Esophagus (tissue), 2 donors: Measurements from ENCODE around the gene ABCB8. TPM values are rescaled to one million over a fixed set of nuclear protein-coding genes. Genes with fewer than 3 reads are reported as not detected.

ENCODE experiments used
- H3K27ac ChIP-seq, 2 donors: one replicate each; pipeline ENCODE4 v1.5.1; 2013; ENCODE audit warnings: low read depth in 2 of 2, mild to moderate bottlenecking in 2 of 2, inconsistent platforms in 1 of 2, low read length in 1 of 2, moderate library complexity in 1 of 2
- H3K27me3 ChIP-seq, 2 donors: one replicate each; pipeline ENCODE4 v1.6.1; 2013; ENCODE audit warnings: low read length in 2 of 2, control low read depth in 1 of 2, mild to moderate bottlenecking in 1 of 2; ENCODE audit not compliant: insufficient read depth in 2 of 2, control insufficient read depth in 1 of 2
- H3K36me3 ChIP-seq, 2 donors: one replicate each; pipeline ENCODE4 v1.6.1; 2013; ENCODE audit warnings: low read length in 1 of 2; ENCODE audit not compliant: control insufficient read depth in 2 of 2, insufficient read depth in 2 of 2
- H3K4me1 ChIP-seq, 2 donors: one replicate each; pipeline ENCODE4 v1.6.1; 2013; ENCODE audit warnings: low read length in 1 of 2; ENCODE audit not compliant: control insufficient read depth in 2 of 2, insufficient read depth in 2 of 2
- H3K4me3 ChIP-seq, 2 donors: one replicate each; pipeline ENCODE4 v1.5.1; 2013; ENCODE audit warnings: low read length in 2 of 2, mild to moderate bottlenecking in 2 of 2, low read depth in 1 of 2, moderate library complexity in 1 of 2
- H3K9me3 ChIP-seq, 2 donors: one replicate each; pipeline ENCODE4 v1.6.1; 2013; ENCODE audit warnings: mild to moderate bottlenecking in 2 of 2, low read depth in 1 of 2, low read length in 1 of 2, moderate library complexity in 1 of 2; ENCODE audit not compliant: control insufficient read depth in 2 of 2, insufficient read depth in 1 of 2
- WGBS, 2 donors: extraction: QIAGEN DNeasy Blood & Tissue Kit; methylation state at CpG; one replicate each; pipeline ENCODE4 v1.1.7; 2013; 5-methylcytosine and 5-hydroxymethylcytosine counted together
- polyA plus RNA-seq, 2 donors: library from polyadenylated mRNA; stranded (reverse); fragments of 200-250 nt; gene quantifications; one replicate each; pipeline ENCODE4 v1.2.3, GENCODE V29; 2013
- donor health status: healthy with polysubstance abuse.
- donor health status: Bipolar disorder and iron deficiency.

ABCB8 gene
- polyA plus RNA-seq, 2 donors: 24.0 to 27.6 TPM

DNA sequence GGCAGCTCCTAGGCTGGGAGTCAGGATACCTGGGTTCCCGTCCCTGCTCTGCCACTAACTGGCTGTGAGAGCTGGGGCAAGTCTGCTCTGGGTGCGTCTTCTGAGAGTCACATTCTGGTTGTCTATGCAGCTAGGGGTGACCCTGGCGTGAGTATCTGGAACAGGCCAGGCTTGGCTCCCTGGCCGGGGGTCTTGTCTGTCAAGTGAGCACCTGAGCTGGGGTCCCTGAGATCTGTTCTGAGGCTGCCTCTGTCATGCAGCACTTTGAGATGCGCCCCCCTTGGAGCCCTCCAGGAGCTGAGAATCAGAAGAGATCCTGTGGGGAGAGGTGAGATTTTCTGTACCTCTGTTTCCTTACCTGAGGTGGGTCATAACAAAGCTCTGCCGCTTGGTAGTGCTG lies 65.5 kb downstream of the ABCB8 start:
- peaks cover 5 to 12% of the 10 kb centered on the region in 2 donors for H3K4me1 ChIP-seq
- H3K27ac ChIP-seq: no peak overlapping the region
- H3K36me3 ChIP-seq: no peaks in the 10 kb centered on the region
- no peaks in the 10 kb centered on the region for H3K9me3 ChIP-seq
- H3K4me3 ChIP-seq: no peak overlapping the region
- no peaks in the 10 kb centered on the region for H3K27me3 ChIP-seq
- 93 to 94% methylated on average over 6 of the region's 6 CpGs for WGBS, 2 donors

GRCh38 chr7:151094675-151095074 lies 66.4 kb downstream of the ABCB8 start:
- H3K27me3 ChIP-seq: no peaks in the 10 kb centered on the region
- WGBS, 2 donors: 87 to 89% methylated on average over 5 of the region's 5 CpGs
- no peak overlapping the region for H3K4me3 ChIP-seq
- no peaks in the 10 kb centered on the region for H3K9me3 ChIP-seq
- peaks cover 5% of the 10 kb centered on the region in 2 donors for H3K4me1 ChIP-seq
- H3K36me3 ChIP-seq: no peaks in the 10 kb centered on the region
- no peak overlapping the region for H3K27ac ChIP-seq

- Histone ChIP-seq H3K4me1 (peaks cover 5% of the 10 kb centered on the region in 2 donors), H3K27ac (no peak overlapping the region), H3K27me3 (no peaks in the 10 kb centered on the region), H3K36me3 (no peaks in the 10 kb centered on the region), H3K9me3 (no peaks in the 10 kb centered on the region), H3K4me3 (no peak overlapping the region)
- 57 to 58% methylated on average over 10 of the region's 10 CpGs for WGBS, 2 donors
These were observed 67.0 kb downstream of the ABCB8 start for GRCh38 chr7:151095123-151095797.

DNA sequence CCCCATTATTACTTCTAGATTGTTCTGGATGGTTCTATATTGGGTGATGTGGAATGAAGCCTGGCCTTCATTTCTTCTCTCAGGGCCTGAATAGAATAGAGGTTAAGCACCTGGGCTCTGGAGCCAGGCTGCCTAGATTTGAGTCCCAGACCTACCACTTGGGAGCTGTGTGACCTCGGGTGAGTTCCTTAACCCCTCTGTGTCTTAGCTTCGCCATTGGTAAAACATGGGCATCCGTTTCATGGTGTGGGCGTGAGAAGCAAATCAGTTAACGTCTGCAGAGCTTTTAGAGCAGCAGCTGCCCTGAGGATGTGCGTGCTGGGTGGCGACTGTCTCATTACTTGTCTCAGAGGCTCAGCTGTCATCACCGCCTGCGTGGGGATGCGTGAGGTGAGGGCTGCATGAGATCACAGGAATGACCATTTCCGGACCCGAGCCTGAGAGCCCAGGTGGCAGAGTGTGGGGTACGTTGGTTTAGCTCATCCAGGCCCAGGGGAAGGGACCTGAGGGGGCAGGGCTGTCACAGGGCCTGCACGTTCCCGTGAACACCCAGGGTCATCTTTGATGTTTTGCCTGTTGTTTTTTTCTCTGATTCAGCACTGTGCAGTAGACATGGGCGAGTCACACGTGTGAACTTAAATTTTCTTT lies 67.7 kb downstream of the ABCB8 start:
- Histone ChIP-seq H3K27me3 (no peaks in the 10 kb centered on the region), H3K4me3 (no peak overlapping the region), H3K27ac (no peak overlapping the region), H3K9me3 (no peaks in the 10 kb centered on the region), H3K4me1 (peaks cover 4 to 5% of the 10 kb centered on the region in 2 donors), H3K36me3 (no peaks in the 10 kb centered on the region)
- 80 to 82% methylated on average over 17 of the region's 17 CpGs for WGBS, 2 donors

Other genes with a start within 250 kb of the ABCB8 start
- gene TMEM176B, start 228.1 kb upstream of the ABCB8 start, polyA plus RNA-seq: 10 to 100 TPM in 1 of 2 donors, 1 to 10 TPM in 1; 5.7 to 15.6 TPM
- gene TMEM176A, start 227.7 kb upstream of the ABCB8 start, polyA plus RNA-seq: 1 to 10 TPM; 4.8 to 9.4 TPM
- gene AOC1, start 175.9 kb upstream of the ABCB8 start, polyA plus RNA-seq: 1 to 10 TPM in 1 of 2 donors, under 1 TPM in 1; 0.75 to 1.6 TPM
- gene KCNH2, start 50.1 kb upstream of the ABCB8 start, polyA plus RNA-seq: 1 to 10 TPM in 1 of 2 donors, under 1 TPM in 1; 0.88 to 2.0 TPM
- 1 to 10 TPM; 4.5 to 4.9 TPM for gene NOS3, start 37.4 kb upstream of the ABCB8 start, polyA plus RNA-seq
- 100 to 1,000 TPM in 1 of 2 donors, 10 to 100 TPM in 1; 36.0 to 143 TPM for gene ATG9B, start 4.0 kb upstream of the ABCB8 start, polyA plus RNA-seq
- gene ASIC3, start 20.1 kb downstream of the ABCB8 start, polyA plus RNA-seq: 1 to 10 TPM; 1.1 to 4.2 TPM
- 1 to 10 TPM; 5.2 to 9.7 TPM for gene CDK5, start 29.4 kb downstream of the ABCB8 start, polyA plus RNA-seq
- gene SLC4A2, start 31.1 kb downstream of the ABCB8 start, polyA plus RNA-seq: 10 to 100 TPM; 35.7 to 45.5 TPM
- 100 to 1,000 TPM in 1 of 2 donors, 10 to 100 TPM in 1; 80.0 to 144 TPM for gene FASTK, start 52.4 kb downstream of the ABCB8 start, polyA plus RNA-seq
- gene TMUB1, start 55.0 kb downstream of the ABCB8 start, polyA plus RNA-seq: 10 to 100 TPM; 33.4 to 64.2 TPM
- 10 to 100 TPM; 60.8 to 98.8 TPM for gene AGAP3, start 58.0 kb downstream of the ABCB8 start, polyA plus RNA-seq
- gene GBX1, start 139.2 kb downstream of the ABCB8 start, polyA plus RNA-seq: not detected
- under 1 TPM in 1 of 2 donors, not detected in 1; 0.01 TPM for gene ASB10, start 158.8 kb downstream of the ABCB8 start, polyA plus RNA-seq
- gene H2BK1, start 182.0 kb downstream of the ABCB8 start, polyA plus RNA-seq: not detected
- 10 to 100 TPM in 1 of 2 donors, 1 to 10 TPM in 1; 8.6 to 19.8 TPM for gene ABCF2, start 198.8 kb downstream of the ABCB8 start, polyA plus RNA-seq
- gene CHPF2, start 204.0 kb downstream of the ABCB8 start, polyA plus RNA-seq: 10 to 100 TPM; 10.8 to 13.6 TPM
- 1 to 10 TPM; 7.5 to 8.3 TPM for gene SMARCD3, start 220.2 kb downstream of the ABCB8 start, polyA plus RNA-seq